HEK293 (cell line): ENCODE measurements around the gene DEDD.

ENCODE experiments used
- GFI1B ChIP-seq: fragments of 450-650 bp; formaldehyde crosslinking; IDR thresholded peaks from 2 replicates; pipeline ENCODE4 v1.5.1; 2016; ENCODE audit warnings: missing biosample characterization, missing genetic modification characterization
- GLIS2 ChIP-seq: fragments of 450-650 bp; formaldehyde crosslinking; IDR thresholded peaks from 2 replicates; pipeline ENCODE4 v1.5.1; 2016; ENCODE audit warnings: missing biosample characterization, missing genetic modification characterization
- HOXA7 ChIP-seq: sonication (generic); formaldehyde crosslinking; IDR thresholded peaks from 2 replicates; pipeline ENCODE4 v1.8.1; 2022; ENCODE audit warnings: missing genetic modification reagents, borderline replicate concordance
- KLF8 ChIP-seq: fragments of 450-650 bp; formaldehyde crosslinking; IDR thresholded peaks from 2 replicates; pipeline ENCODE4 v1.5.1; 2016; ENCODE audit warnings: missing biosample characterization, missing genetic modification characterization
- MEIS1 ChIP-seq: sonication (generic); formaldehyde crosslinking; IDR thresholded peaks from 2 replicates; pipeline ENCODE4 v1.8.1; 2022; ENCODE audit warnings: missing genetic modification reagents, mild to moderate bottlenecking, borderline replicate concordance
- OVOL3 ChIP-seq: fragments of 450-650 bp; formaldehyde crosslinking; IDR thresholded peaks from 2 replicates; pipeline ENCODE4 v1.5.1; 2016; ENCODE audit warnings: missing biosample characterization, missing genetic modification characterization
- PRDM1 ChIP-seq: fragments of 450-650 bp; formaldehyde crosslinking; IDR thresholded peaks from 2 replicates; pipeline ENCODE4; 2016; ENCODE audit warnings: missing biosample characterization, missing genetic modification characterization
- REPIN1 ChIP-seq: fragments of 450-650 bp; formaldehyde crosslinking; IDR thresholded peaks from 2 replicates; pipeline ENCODE4 v1.5.1; 2017; ENCODE audit warnings: missing biosample characterization, missing genetic modification characterization, low read depth
- TSHZ1 ChIP-seq: fragments of 450-650 bp; formaldehyde crosslinking; IDR thresholded peaks from 2 replicates; pipeline ENCODE4 v1.5.1; 2016; ENCODE audit warnings: missing biosample characterization, missing genetic modification characterization, borderline replicate concordance
- ZBTB44 ChIP-seq: fragments of 450-650 bp; IDR thresholded peaks from 2 replicates; pipeline ENCODE4 v1.5.1; 2018; ENCODE audit warnings: missing biosample characterization, mild to moderate bottlenecking, missing genetic modification characterization
- ZBTB48 ChIP-seq: fragments of 450-650 bp; formaldehyde crosslinking; IDR thresholded peaks from 2 replicates; pipeline ENCODE4 v1.5.1; 2016; ENCODE audit warnings: missing biosample characterization, missing genetic modification characterization
- ZFHX2 ChIP-seq: fragments of 450-650 bp; formaldehyde crosslinking; conservative IDR thresholded peaks from 2 replicates; pipeline ENCODE4 v1.5.1; 2016; ENCODE audit warnings: missing biosample characterization, missing genetic modification characterization
- ZNF140 ChIP-seq: fragments of 450-650 bp; formaldehyde crosslinking; IDR thresholded peaks from 2 replicates; pipeline ENCODE4 v1.5.1; 2016; ENCODE audit warnings: missing biosample characterization, missing genetic modification characterization
- ZNF157 ChIP-seq: fragments of 450-650 bp; formaldehyde crosslinking; IDR thresholded peaks from 2 replicates; pipeline ENCODE4 v1.5.1; 2016; ENCODE audit warnings: missing biosample characterization, missing genetic modification characterization
- ZNF174 ChIP-seq: fragments of 450-650 bp; formaldehyde crosslinking; IDR thresholded peaks from 2 replicates; pipeline ENCODE4 v1.5.0; 2017; ENCODE audit warnings: missing biosample characterization, mild to moderate bottlenecking, missing genetic modification characterization
- ZNF184 ChIP-seq: fragments of 450-650 bp; IDR thresholded peaks from 2 replicates; pipeline ENCODE4 v1.5.1; 2018; ENCODE audit warnings: missing biosample characterization, mild to moderate bottlenecking, missing genetic modification characterization
- ZNF248 ChIP-seq: fragments of 450-650 bp; formaldehyde crosslinking; IDR thresholded peaks from 2 replicates; pipeline ENCODE4 v1.5.1; 2017; ENCODE audit warnings: missing biosample characterization, missing genetic modification characterization
- ZNF280D ChIP-seq: fragments of 450-650 bp; formaldehyde crosslinking; IDR thresholded peaks from 2 replicates; pipeline ENCODE4 v1.5.1; 2016; ENCODE audit warnings: missing biosample characterization, missing genetic modification characterization
- ZNF292 ChIP-seq: fragments of 450-650 bp; formaldehyde crosslinking; IDR thresholded peaks from 2 replicates; pipeline ENCODE4 v1.5.1; 2016; ENCODE audit warnings: low read depth, missing biosample characterization, missing genetic modification characterization, borderline replicate concordance
- ZNF302 ChIP-seq: fragments of 450-650 bp; formaldehyde crosslinking; IDR thresholded peaks from 2 replicates; pipeline ENCODE4 v1.5.1; 2016; ENCODE audit warnings: missing biosample characterization, missing genetic modification characterization, low read depth
- ZNF521 ChIP-seq: fragments of 450-650 bp; formaldehyde crosslinking; IDR thresholded peaks from 2 replicates; pipeline ENCODE4 v1.5.1; 2017; ENCODE audit warnings: missing biosample characterization, mild to moderate bottlenecking, missing genetic modification characterization
- ZNF549 ChIP-seq: fragments of 450-650 bp; IDR thresholded peaks from 2 replicates; pipeline ENCODE4 v1.5.1; 2018; ENCODE audit warnings: missing biosample characterization, missing genetic modification characterization, mild to moderate bottlenecking, inconsistent platforms, moderate library complexity
- ZNF558 ChIP-seq: fragments of 450-650 bp; formaldehyde crosslinking; IDR thresholded peaks from 2 replicates; pipeline ENCODE4 v1.5.1; 2016; ENCODE audit warnings: missing biosample characterization, missing genetic modification characterization
- ZNF585B ChIP-seq: fragments of 450-650 bp; formaldehyde crosslinking; IDR thresholded peaks from 2 replicates; pipeline ENCODE4 v1.5.1; 2016; ENCODE audit warnings: missing biosample characterization, missing genetic modification characterization
- ZNF660 ChIP-seq: fragments of 450-650 bp; IDR thresholded peaks from 2 replicates; pipeline ENCODE4 v1.5.1; 2018; ENCODE audit warnings: missing biosample characterization, mild to moderate bottlenecking, missing genetic modification characterization
- ZNF701 ChIP-seq: fragments of 450-650 bp; formaldehyde crosslinking; IDR thresholded peaks from 2 replicates; pipeline ENCODE4 v1.5.1; 2016; ENCODE audit warnings: missing biosample characterization, missing genetic modification characterization
- ZNF776 ChIP-seq: fragments of 450-650 bp; formaldehyde crosslinking; IDR thresholded peaks from 2 replicates; pipeline ENCODE4 v1.5.0; 2017; ENCODE audit warnings: missing biosample characterization, missing genetic modification characterization, borderline replicate concordance
- ZNF785 ChIP-seq: fragments of 450-650 bp; formaldehyde crosslinking; IDR thresholded peaks from 2 replicates; pipeline ENCODE4 v1.5.1; 2016; ENCODE audit warnings: missing biosample characterization, missing genetic modification characterization
- ZSCAN18 ChIP-seq: fragments of 450-650 bp; formaldehyde crosslinking; IDR thresholded peaks from 2 replicates; pipeline ENCODE4 v1.5.1; 2016; ENCODE audit warnings: missing biosample characterization, missing genetic modification characterization
- TF ChIP-seq, protein P1 (sequence below): fragments of 450-650 bp; formaldehyde crosslinking; IDR thresholded peaks from 2 replicates; pipeline ENCODE4 v1.5.1; 2017; ENCODE audit warnings: missing biosample characterization, missing genetic modification characterization

Gene DEDD

GRCh38 chr1:161165742-161166668 lies 33.5 kb upstream of the DEDD start, which contains the start of gene PPOX (continued):
- TF ChIP-seq KLF8 (tag by site-specific recombination) (peak; percentile 59), ZNF585B (tag by site-specific recombination) (no peak), ZBTB48 (tag by site-specific recombination) (peak; percentile 44), TSHZ1 (tag by site-specific recombination) (no peak), HOXA7 (CRISPR knock-in tag) (no peak), ZNF701 (tag by site-specific recombination) (no peak), ZNF776 (tag by site-specific recombination) (no peak), GLIS2 (no peak), ZNF292 (no peak), ZNF660 (tag by site-specific recombination) (peak; percentile 15; the same call in 1 of the 2 replicates), ZNF140 (tag by site-specific recombination) (no peak), REPIN1 (tag by site-specific recombination) (no peak), ZSCAN18 (no peak), ZNF184 (no peak), ZNF785 (tag by site-specific recombination) (no peak), GFI1B (tag by site-specific recombination) (no peak), ZNF248 (no peak), ZNF521 (tag by site-specific recombination) (no peak), OVOL3 (tag by site-specific recombination) (no peak; the same call in 1 of the 2 replicates), ZNF174 (tag by site-specific recombination) (no peak), ZNF549 (no peak), ZFHX2 (peak; percentile 86), ZNF280D (tag by site-specific recombination) (no peak), ZNF302 (tag by site-specific recombination) (no peak), ZNF558 (tag by site-specific recombination) (no peak), ZBTB44 (tag by site-specific recombination) (0 out of 2 replicates have a peak, but pooled peaks have one; percentile 11), PRDM1 (tag by site-specific recombination) (no peak), MEIS1 (CRISPR knock-in tag) (no peak), ZNF157 (no peak)
- TF ChIP-seq, protein P1, sequence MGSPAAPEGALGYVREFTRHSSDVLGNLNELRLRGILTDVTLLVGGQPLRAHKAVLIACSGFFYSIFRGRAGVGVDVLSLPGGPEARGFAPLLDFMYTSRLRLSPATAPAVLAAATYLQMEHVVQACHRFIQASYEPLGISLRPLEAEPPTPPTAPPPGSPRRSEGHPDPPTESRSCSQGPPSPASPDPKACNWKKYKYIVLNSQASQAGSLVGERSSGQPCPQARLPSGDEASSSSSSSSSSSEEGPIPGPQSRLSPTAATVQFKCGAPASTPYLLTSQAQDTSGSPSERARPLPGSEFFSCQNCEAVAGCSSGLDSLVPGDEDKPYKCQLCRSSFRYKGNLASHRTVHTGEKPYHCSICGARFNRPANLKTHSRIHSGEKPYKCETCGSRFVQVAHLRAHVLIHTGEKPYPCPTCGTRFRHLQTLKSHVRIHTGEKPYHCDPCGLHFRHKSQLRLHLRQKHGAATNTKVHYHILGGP, result no peak
